ENCODE results near the gene CT45A3.
"Not testable (repeated sequence)": the region's sequence is repeated elsewhere in the genome, so short reads cannot be mapped to it uniquely, and the experiment has no call there.

The CT45A3 gene

DNA sequence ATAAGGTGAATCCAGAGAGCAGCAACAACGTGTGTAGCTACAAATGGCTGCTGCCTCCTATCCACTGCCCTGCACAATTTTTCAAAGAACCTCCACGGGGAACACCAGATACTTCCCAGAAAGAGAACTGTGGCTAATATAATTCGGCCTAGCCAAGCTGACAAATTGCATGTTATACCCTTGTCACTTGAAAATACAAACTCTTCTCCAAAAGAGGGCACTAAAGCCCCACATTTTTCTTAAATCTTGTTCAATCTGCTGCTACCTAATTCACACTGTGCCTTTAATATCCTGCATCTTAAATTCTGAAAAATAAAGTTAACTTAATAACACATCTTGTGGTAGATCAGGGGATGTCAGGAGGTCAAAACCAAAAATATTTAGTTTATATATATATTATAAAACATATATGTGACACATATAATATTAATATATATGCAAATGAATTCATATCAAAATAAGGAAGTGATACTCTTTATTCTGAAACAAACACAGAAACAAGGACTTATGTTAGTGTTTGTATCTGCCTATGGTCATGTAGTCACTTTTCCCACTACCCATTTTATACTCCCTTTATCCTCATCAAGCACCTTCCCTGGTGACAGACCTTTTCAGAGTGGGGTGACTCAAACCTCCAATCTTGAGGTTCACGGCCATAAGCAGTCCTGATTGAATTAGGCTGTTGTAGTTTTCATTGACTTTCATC is 30.5 kb downstream of the CT45A3 start:
- Histone ChIP-seq H3K79me2 (ENCODE audit: insufficient read depth, low read depth) (no peaks in the 10 kb centered on the region), H3K27ac (no peak overlapping the region), H3K27me3 (ENCODE audit: insufficient read depth, low read depth) (no peaks in the 10 kb centered on the region), H3K4me1 (ENCODE audit: low read depth, poor library complexity, severe bottlenecking) (no peaks in the 10 kb centered on the region), H3K36me3 (ENCODE audit: insufficient read depth) (no peaks in the 10 kb centered on the region), H2AFZ (ENCODE audit: low read depth) (no peak overlapping the region), H3K4me3 (IDR thresholded peaks at IDR 0.05; ENCODE audit: insufficient read depth, low read depth, low read length) (no peak overlapping the region), H4K20me1 (ENCODE audit: insufficient read depth) (no peaks in the 10 kb centered on the region), H3K9ac (no peak overlapping the region), H3K4me2 (no peak overlapping the region)
- TF ChIP-seq, protein P1, sequence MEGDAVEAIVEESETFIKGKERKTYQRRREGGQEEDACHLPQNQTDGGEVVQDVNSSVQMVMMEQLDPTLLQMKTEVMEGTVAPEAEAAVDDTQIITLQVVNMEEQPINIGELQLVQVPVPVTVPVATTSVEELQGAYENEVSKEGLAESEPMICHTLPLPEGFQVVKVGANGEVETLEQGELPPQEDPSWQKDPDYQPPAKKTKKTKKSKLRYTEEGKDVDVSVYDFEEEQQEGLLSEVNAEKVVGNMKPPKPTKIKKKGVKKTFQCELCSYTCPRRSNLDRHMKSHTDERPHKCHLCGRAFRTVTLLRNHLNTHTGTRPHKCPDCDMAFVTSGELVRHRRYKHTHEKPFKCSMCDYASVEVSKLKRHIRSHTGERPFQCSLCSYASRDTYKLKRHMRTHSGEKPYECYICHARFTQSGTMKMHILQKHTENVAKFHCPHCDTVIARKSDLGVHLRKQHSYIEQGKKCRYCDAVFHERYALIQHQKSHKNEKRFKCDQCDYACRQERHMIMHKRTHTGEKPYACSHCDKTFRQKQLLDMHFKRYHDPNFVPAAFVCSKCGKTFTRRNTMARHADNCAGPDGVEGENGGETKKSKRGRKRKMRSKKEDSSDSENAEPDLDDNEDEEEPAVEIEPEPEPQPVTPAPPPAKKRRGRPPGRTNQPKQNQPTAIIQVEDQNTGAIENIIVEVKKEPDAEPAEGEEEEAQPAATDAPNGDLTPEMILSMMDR (conservative IDR thresholded peaks at IDR 0.05; ENCODE audit: low read depth, low read length) = no peak

DNA sequence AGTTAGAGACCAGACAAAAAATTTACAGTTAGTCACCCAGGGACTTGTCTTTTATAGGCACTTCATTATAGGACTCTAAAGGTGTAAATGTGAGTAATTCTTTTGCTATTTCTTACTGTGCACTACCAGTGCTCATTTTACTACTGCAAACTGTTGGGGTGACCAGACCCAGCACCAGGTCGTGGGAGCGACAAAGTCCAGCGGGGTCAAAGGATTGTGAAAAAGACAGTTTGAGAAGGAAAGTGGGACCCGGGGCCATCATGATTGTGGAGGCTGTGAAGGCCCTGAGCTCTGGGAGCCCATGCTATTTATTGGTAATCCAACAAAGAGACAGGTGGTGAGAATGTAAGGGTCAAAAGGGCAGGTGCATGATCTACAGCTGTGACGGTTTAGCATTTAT is 33.3 kb downstream of the CT45A3 start:
- not testable (repeated sequence) for H3K4me3 ChIP-seq (IDR thresholded peaks at IDR 0.05; ENCODE audit: insufficient read depth, low read depth, low read length); H2AFZ ChIP-seq (ENCODE audit: low read depth); H3K79me2 ChIP-seq (ENCODE audit: insufficient read depth, low read depth); H3K9ac ChIP-seq; H3K27me3 ChIP-seq (ENCODE audit: insufficient read depth, low read depth); H3K4me1 ChIP-seq (ENCODE audit: low read depth, poor library complexity, severe bottlenecking); H3K36me3 ChIP-seq (ENCODE audit: insufficient read depth); H3K27ac ChIP-seq; H3K4me2 ChIP-seq; H4K20me1 ChIP-seq (ENCODE audit: insufficient read depth)

DNA sequence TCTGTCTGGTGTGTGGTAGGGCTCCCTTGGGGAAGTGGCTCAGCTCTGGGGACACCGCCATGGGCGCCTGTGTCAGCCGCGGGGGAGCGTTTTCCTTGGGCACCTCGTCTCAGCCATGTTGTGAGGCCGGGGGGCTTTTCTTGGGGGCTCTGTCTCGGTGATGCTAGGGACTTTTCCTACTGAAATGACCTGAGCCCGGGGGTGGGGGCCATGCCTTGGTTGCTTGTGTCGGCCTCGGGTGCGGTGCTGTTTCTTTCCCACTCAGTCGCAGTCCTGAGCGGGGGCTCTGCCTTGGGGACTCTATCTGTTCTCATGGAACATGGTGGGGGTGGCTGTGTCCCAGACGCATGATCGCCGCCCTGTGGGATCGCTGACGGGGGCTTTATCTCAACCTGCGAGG is 54.2 kb downstream of the CT45A3 start:
- H4K20me1 ChIP-seq (ENCODE audit: insufficient read depth) = no peaks in the 10 kb centered on the region
- no peak overlapping the region for H3K9ac ChIP-seq
- H2AFZ ChIP-seq (ENCODE audit: low read depth) = no peak overlapping the region
- no peaks in the 10 kb centered on the region for H3K36me3 ChIP-seq (ENCODE audit: insufficient read depth)
- no peaks in the 10 kb centered on the region for H3K4me1 ChIP-seq (ENCODE audit: low read depth, poor library complexity, severe bottlenecking)
- no peaks in the 10 kb centered on the region for H3K27me3 ChIP-seq (ENCODE audit: insufficient read depth, low read depth)
- H3K4me2 ChIP-seq = no peak overlapping the region
- H3K4me3 ChIP-seq (IDR thresholded peaks at IDR 0.05; ENCODE audit: insufficient read depth, low read depth, low read length) = no peak overlapping the region
- H3K27ac ChIP-seq = no peak overlapping the region
- TF ChIP-seq, protein P1 (conservative IDR thresholded peaks at IDR 0.05; ENCODE audit: low read depth, low read length) = no peak
- H3K79me2 ChIP-seq (ENCODE audit: insufficient read depth, low read depth) = no peaks in the 10 kb centered on the region

DNA sequence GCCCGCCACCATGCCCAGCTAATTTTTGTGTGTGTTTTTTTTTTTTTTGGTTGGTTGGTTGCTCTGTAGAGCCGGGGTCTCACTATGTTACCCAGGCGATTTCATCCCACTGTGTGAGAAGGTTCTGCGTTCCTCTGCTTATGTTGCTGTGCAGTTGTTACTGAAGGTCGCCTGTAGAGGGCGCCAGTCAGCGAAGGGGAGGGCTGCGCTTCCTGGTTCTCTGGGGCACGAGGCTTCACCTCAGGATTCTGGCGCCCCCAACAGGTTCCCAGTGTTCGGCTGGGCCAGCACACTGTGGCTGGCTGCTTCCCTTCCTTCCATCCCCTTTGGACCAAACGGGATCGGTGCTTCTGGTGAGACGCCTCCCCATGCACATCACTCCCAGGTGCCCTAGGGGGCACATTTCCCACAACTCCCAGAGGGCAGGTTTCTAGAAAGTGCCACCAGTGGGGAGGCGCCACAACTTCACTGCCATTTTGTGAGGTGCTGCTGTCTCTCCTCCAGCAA is 54.8 kb downstream of the CT45A3 start, which contains the start of gene CT45A1:
CT45A1 (plus strand) TSS at position 457 of the 507 bp plus-strand sequence. CDS start 5,302 bp downstream, outside the sequence.
- H3K4me2 ChIP-seq; H3K79me2 ChIP-seq (ENCODE audit: insufficient read depth, low read depth): not testable (repeated sequence)

More for the DNA sequence above, 54.8 kb downstream of the CT45A3 start, which contains the start of gene CT45A1:
- H4K20me1 ChIP-seq (ENCODE audit: insufficient read depth); H2AFZ ChIP-seq (ENCODE audit: low read depth); H3K27ac ChIP-seq; H3K9ac ChIP-seq; H3K27me3 ChIP-seq (ENCODE audit: insufficient read depth, low read depth); H3K4me1 ChIP-seq (ENCODE audit: low read depth, poor library complexity, severe bottlenecking); H3K4me3 ChIP-seq (IDR thresholded peaks at IDR 0.05; ENCODE audit: insufficient read depth, low read depth, low read length); H3K36me3 ChIP-seq (ENCODE audit: insufficient read depth): not testable (repeated sequence)
- TF ChIP-seq, protein P1 (conservative IDR thresholded peaks at IDR 0.05; ENCODE audit: low read depth, low read length) = peak; percentile 55; the same call in 1 of the 2 replicates
